A549 (cell line): ENCODE results near the gene PDLIM7. TPM values are rescaled to one million over a fixed set of nuclear protein-coding genes. Genes with fewer than 3 reads are reported as not detected.

Source experiments
- ATAC-seq, 2 experiments: fragments of 200-7000 bp in 1 of 2; fragments of >200 bp in 1 of 2; cut with Nextera tagmentation in 1 of 2; cut with Tn5 transposase in 1 of 2; 3 replicates each; pipeline versions ENCODE4 v1.8.0 to v1.9.1; 2018 to 2020; ENCODE audit warnings: mild to moderate bottlenecking in 1 of 2, moderate library complexity in 1 of 2
- CTCF ChIA-PET: fragments of 300-600 bp; sonication (Branson Sonifier 250); formaldehyde crosslinking; extraction: SDS; loops from one replicate; lab custom pipeline; 2021; ENCODE audit warnings: antibody characterized with exemption, inconsistent platforms; lab: Yijun Ruan, JAX
- POLR2A ChIA-PET: fragments of 350-600 bp; formaldehyde crosslinking; extraction: SDS; loops from one replicate; lab custom pipeline; 2021; ENCODE audit warnings: antibody characterized with exemption, inconsistent platforms; lab: Yijun Ruan, JAX
- DNase-seq, 2 experiments: peaks; one replicate each; pipeline versions ENCODE4 v3.0.0 to v3.0.0-alpha.2; 2011 to 2016; ENCODE audit warnings: low read depth in 1 of 2, low spot score in 1 of 2
- FAIRE-seq: peaks from 2 replicates; lab custom pipeline; 2011; peaks lifted over from hg19 to GRCh38; lab: Jason Lieb, UNC
- H3K27ac ChIP-seq, 2 experiments: fragments of >200 bp; sonication (Bioruptor Twin); formaldehyde crosslinking; 3 replicates each; pipeline ENCODE4 v1.5.1; 2016 to 2017
- H3K4me1 ChIP-seq: fragments of >200 bp; sonication (Bioruptor Twin); formaldehyde crosslinking; 3 replicates; pipeline ENCODE4 v1.6.1; 2016
- H3K4me2 ChIP-seq: fragments of >200 bp; sonication (Bioruptor Twin); formaldehyde crosslinking; 3 replicates; pipeline ENCODE4 v1.6.1; 2016
- H3K4me3 ChIP-seq: fragments of >200 bp; sonication (Bioruptor Twin); formaldehyde crosslinking; 3 replicates; pipeline ENCODE4 v1.5.1; 2016
- H3K9me3 ChIP-seq: fragments of >200 bp; sonication (Bioruptor Twin); formaldehyde crosslinking; 3 replicates; pipeline ENCODE4 v1.6.1; 2016
- ATOH8 ChIP-seq: fragments of 250-450 bp; sonication (Bioruptor Pico); IDR thresholded peaks from 2 replicates; pipeline ENCODE4 v1.5.0; 2020; ENCODE audit warnings: low read depth, mild to moderate bottlenecking, moderate library complexity
- BCL3 ChIP-seq: fragments of >200 bp; sonication (Bioruptor Twin); formaldehyde crosslinking; IDR thresholded peaks from 3 replicates; pipeline ENCODE4 v1.6.1; 2016
- BHLHE40 ChIP-seq: IDR thresholded peaks from 2 replicates; pipeline ENCODE4 v1.6.1; 2012; ENCODE audit warnings: low read depth, low read length, inconsistent platforms
- CHD2 ChIP-seq: fragments of 150-350 bp; IDR thresholded peaks from 2 replicates; pipeline ENCODE4 v1.6.1; 2014; ENCODE audit warnings: low read length; ENCODE audit not compliant: partially characterized antibody
- CHD4 ChIP-seq: fragments of 200-600 bp; sonication (generic); IDR thresholded peaks from 2 replicates; pipeline ENCODE4 v1.6.1; 2016; ENCODE audit warnings: antibody characterized with exemption, mild to moderate bottlenecking, borderline replicate concordance
- FOSL2 ChIP-seq, 2 experiments: fragments of 450-650 bp in 1 of 2; fragments of >200 bp in 1 of 2; sonication (Bioruptor Twin) in 1 of 2; formaldehyde crosslinking; IDR thresholded peaks; 2 replicates each; pipeline versions ENCODE4 v1.5.0 to v1.6.1; 2016 to 2020; ENCODE audit warnings: mild to moderate bottlenecking in 1 of 2, moderate library complexity in 1 of 2
- FOXS1 ChIP-seq: fragments of 250-450 bp; sonication (Bioruptor Pico); IDR thresholded peaks from 2 replicates; pipeline ENCODE4 v1.5.0; 2020; ENCODE audit warnings: mild to moderate bottlenecking, moderate library complexity
- GATA3 ChIP-seq: IDR thresholded peaks from 2 replicates; pipeline ENCODE4 v1.6.1; 2012; ENCODE audit warnings: borderline replicate concordance
- HDAC2 ChIP-seq: fragments of 200-600 bp; sonication (generic); IDR thresholded peaks from 2 replicates; pipeline ENCODE4 v1.6.1; 2016
- HOXA7 ChIP-seq: fragments of 250-450 bp; sonication (Bioruptor Pico); IDR thresholded peaks from 2 replicates; pipeline ENCODE4 v1.5.0; 2020; ENCODE audit warnings: mild to moderate bottlenecking, moderate library complexity
- HOXB13 ChIP-seq: fragments of 250-450 bp; sonication (Bioruptor Pico); IDR thresholded peaks from 2 replicates; pipeline ENCODE4 v1.5.0; 2020; ENCODE audit warnings: low read depth, mild to moderate bottlenecking, moderate library complexity
- JUN ChIP-seq, 2 experiments: fragments of >200 bp; sonication (Bioruptor Twin); formaldehyde crosslinking; IDR thresholded peaks; 2 replicates in 1 of 2; 3 replicates in 1 of 2; pipeline ENCODE4 v1.6.1; 2016 to 2017
- KDM5A ChIP-seq: fragments of 200-600 bp; sonication (generic); IDR thresholded peaks from 2 replicates; pipeline ENCODE4 v1.6.1; 2016; ENCODE audit warnings: antibody characterized with exemption, mild to moderate bottlenecking
- MYC ChIP-seq: IDR thresholded peaks from 2 replicates; pipeline ENCODE4 v1.6.1; 2012; ENCODE audit warnings: mild to moderate bottlenecking, inconsistent platforms, low read length, improper control_type of control experiment, borderline replicate concordance
- PBX3 ChIP-seq: IDR thresholded peaks from 2 replicates; pipeline ENCODE4 v1.6.1; 2012
- PHF8 ChIP-seq: fragments of 200-600 bp; sonication (generic); IDR thresholded peaks from 2 replicates; pipeline ENCODE4 v1.6.1; 2016; ENCODE audit warnings: low read depth, mild to moderate bottlenecking, antibody characterized with exemption, moderate library complexity, borderline replicate concordance
- POLR2AphosphoS2 ChIP-seq: conservative IDR thresholded peaks from 2 replicates; pipeline ENCODE4 v1.6.1; 2012; ENCODE audit warnings: low read length, improper control_type of control experiment, inconsistent platforms
- RAD21 ChIP-seq, 2 experiments: fragments of >200 bp in 1 of 2; sonication (Bioruptor Twin) in 1 of 2; formaldehyde crosslinking in 1 of 2; IDR thresholded peaks in 1 of 2; conservative IDR thresholded peaks in 1 of 2; 2 replicates in 1 of 2; 3 replicates in 1 of 2; pipeline ENCODE4 v1.6.1; 2012 to 2018; ENCODE audit warnings: inconsistent platforms in 1 of 2
- RNF2 ChIP-seq: fragments of 200-600 bp; sonication (generic); IDR thresholded peaks from 2 replicates; pipeline ENCODE4 v1.6.1; 2016; ENCODE audit warnings: low read depth, mild to moderate bottlenecking, antibody characterized with exemption, moderate library complexity, borderline replicate concordance
- SMC3 ChIP-seq: fragments of >200 bp; sonication (Bioruptor Twin); formaldehyde crosslinking; IDR thresholded peaks from 3 replicates; pipeline ENCODE4 v1.6.1; 2018; ENCODE audit warnings: inconsistent platforms
- TP53 ChIP-seq: fragments of 250-450 bp; sonication (Bioruptor Pico); IDR thresholded peaks from 2 replicates; pipeline ENCODE4 v1.5.0; 2021; ENCODE audit warnings: mild to moderate bottlenecking, moderate library complexity
- ZNF302 ChIP-seq: fragments of 250-450 bp; sonication (Bioruptor Pico); IDR thresholded peaks from 2 replicates; pipeline ENCODE4 v1.9.0; 2021; ENCODE audit warnings: inconsistent platforms, mild to moderate bottlenecking, moderate library complexity
- WGBS: methylation state at CpG from one replicate; pipeline ENCODE4 v1.1.6; 2017; ENCODE audit errors: missing lambda C conversion rate; 5-methylcytosine and 5-hydroxymethylcytosine counted together
- polyA plus RNA-seq, 4 experiments: library from polyadenylated mRNA; depleted of rRNA in 3 of 4; stranded (reverse); fragments of >200 nt; fragmentation: RNase III in 1 of 4; extraction: RNeasy Plus Mini Kit Qiagen cat#74134 plus additional on column Dnase treatment in 1 of 4; gene quantifications; 2 replicates in 3 of 4; 3 replicates in 1 of 4; pipeline ENCODE4 v1.2.3, GENCODE V29; 2011 to 2017

The PDLIM7 gene
- polyA plus RNA-seq, 2 of the 4 experiments (the other 2 are of a cell fraction): 30.7 to 124 TPM

GRCh38 chr5:177494346-177495195, 2.8 kb downstream of the PDLIM7 start (continued):
- TF ChIP-seq FOSL2 (IDR thresholded peaks at IDR 0.05): peak; percentile 51
- TF ChIP-seq FOSL2 (CRISPR knock-in tag; IDR thresholded peaks at IDR 0.05): peak; percentile 83
- TF ChIP-seq PHF8: no peak
- TF ChIP-seq ZNF302 (CRISPR knock-in tag): no peak
- TF ChIP-seq GATA3: peak; percentile 47; the same call in 1 of the 2 replicates
- no peak for TF ChIP-seq HOXA7
- no peak for TF ChIP-seq POLR2AphosphoS2
- TF ChIP-seq JUN (IDR thresholded peaks at IDR 0.05): peak in 1 of 2 experiments; percentile 65; a peak in 2 of 5 replicates
- no peak for TF ChIP-seq TP53 (CRISPR knock-in tag)
- no peak for TF ChIP-seq BHLHE40
- peak; percentile 11 for TF ChIP-seq CHD2
- no peak; a peak in 1 of 5 replicates for TF ChIP-seq RAD21 (conservative IDR thresholded peaks at IDR 0.05 in 1 of 2, IDR thresholded peaks at IDR 0.05 in 1 of 2)
- TF ChIP-seq FOXS1 (CRISPR knock-in tag): no peak
- no peak for TF ChIP-seq MYC
- TF ChIP-seq CHD4: no peak
- no peak for TF ChIP-seq KDM5A

- CTCF ChIA-PET: interaction anchor here (1.4 to 18.1 kb wide), 6 partner anchors 8 to 105 kb away, joined by 4 to 354 read pairs (median 121); partner anchors contain the start of genes DBN1, PDLIM7, PFN3 and PRR7
- no peak for TF ChIP-seq HOXB13
- TF ChIP-seq KDM5A: no peak
- TF ChIP-seq BCL3: no peak
- no peak for TF ChIP-seq ATOH8 (CRISPR knock-in tag)
- TF ChIP-seq RNF2: no peak
- TF ChIP-seq PBX3: no peak
- TF ChIP-seq SMC3: no peak
- no peak for TF ChIP-seq HDAC2
- Histone ChIP-seq H3K4me1 (peaks cover 63% of the 10 kb centered on the region), H3K4me2 (peak overlapping the region; percentile 98), H3K27ac (peak overlapping the region; percentile 82 to 95), H3K9me3 (no peaks in the 10 kb centered on the region), H3K4me3 (0 out of 3 replicates have a peak overlapping the region, but pooled peaks have one; percentile 12)
- ATAC-seq: no peak
- no peak for DNase-seq
- FAIRE-seq: no peak
- POLR2A ChIA-PET: interaction anchor here (1.1 to 1.2 kb wide), 2 partner anchors 22 to 90 kb away, joined by 3 to 4 read pairs; no protein-coding TSS in a partner anchor
- 93% methylated on average over 5 of the region's 5 CpGs for WGBS
Measured at GRCh38 chr5:177493795-177494345, 3.5 kb downstream of the PDLIM7 start.
